RCC 7860 (cell line): ENCODE results near the gene PRPF4.

Experiments used
- DNase-seq: peaks from one replicate; pipeline ENCODE4 v3.0.0-alpha.2; 2015; ENCODE audit warnings: low spot score
- FAIRE-seq: peaks from 2 replicates; lab custom pipeline; 2012; peaks lifted over from hg19 to GRCh38; lab: Jason Lieb, UNC

The PRPF4 gene

GRCh38 chr9:113309204-113309813, 33.9 kb downstream of the PRPF4 start:
- peak; percentile 30 for DNase-seq
- peak; percentile 73 for FAIRE-seq

GRCh38 chr9:113310538-113310937, 35.1 kb downstream of the PRPF4 start:
- DNase-seq (no peak), FAIRE-seq (no peak)

- FAIRE-seq, result no peak
- DNase-seq, result no peak
Measured at GRCh38 chr9:113311961-113312360, 36.5 kb downstream of the PRPF4 start.

DNA sequence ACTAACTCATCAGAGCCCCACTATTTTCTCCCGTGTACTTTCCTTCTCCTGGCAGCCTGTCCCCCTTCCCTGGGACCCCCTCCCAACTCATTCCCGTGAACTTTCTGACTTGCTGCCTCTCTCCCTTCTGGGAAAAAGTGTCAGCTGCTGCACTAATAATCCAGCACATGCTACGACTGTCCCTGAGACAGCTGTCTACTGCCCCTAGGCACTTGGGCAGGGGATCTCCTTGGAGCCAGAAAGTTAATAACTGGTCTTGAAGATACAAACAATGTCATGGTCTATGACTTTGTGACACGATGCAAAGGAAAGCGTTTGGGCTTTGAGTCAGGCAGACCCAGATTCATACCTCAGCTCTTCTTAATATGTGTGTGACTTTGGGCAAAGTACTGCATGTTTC, 37.8 kb downstream of the PRPF4 start:
- DNase-seq, result no peak
- no peak for FAIRE-seq

- no peak for FAIRE-seq
Measured at GRCh38 chr9:113315231-113315630, 39.8 kb downstream of the PRPF4 start.

DNA sequence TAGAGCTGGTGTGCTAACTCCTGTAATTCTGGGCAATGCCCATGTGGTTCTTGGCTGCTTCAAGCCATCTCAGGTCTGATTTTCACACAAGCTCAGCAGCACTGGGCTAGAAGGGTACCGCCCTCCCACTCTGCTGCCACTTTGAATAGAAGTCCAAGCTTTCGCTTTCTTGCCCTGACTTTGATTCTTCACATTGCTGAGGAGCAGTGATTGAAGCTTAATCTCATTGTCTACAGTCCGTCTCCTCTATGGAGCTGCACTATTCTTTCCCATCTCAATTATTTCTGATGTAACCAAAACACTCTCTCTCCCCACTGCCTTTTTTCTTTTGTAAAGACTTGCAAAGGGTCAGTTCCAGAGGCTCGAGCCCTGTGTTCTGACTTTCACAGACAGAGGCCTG, 40.6 kb downstream of the PRPF4 start:
- DNase-seq (no peak), FAIRE-seq (no peak)

More at GRCh38 chr9:113315231-113315630, 39.8 kb downstream of the PRPF4 start:
- no peak for DNase-seq

GRCh38 chr9:113317777-113318176, 42.3 kb downstream of the PRPF4 start:
- FAIRE-seq (no peak), DNase-seq (no peak)

DNA sequence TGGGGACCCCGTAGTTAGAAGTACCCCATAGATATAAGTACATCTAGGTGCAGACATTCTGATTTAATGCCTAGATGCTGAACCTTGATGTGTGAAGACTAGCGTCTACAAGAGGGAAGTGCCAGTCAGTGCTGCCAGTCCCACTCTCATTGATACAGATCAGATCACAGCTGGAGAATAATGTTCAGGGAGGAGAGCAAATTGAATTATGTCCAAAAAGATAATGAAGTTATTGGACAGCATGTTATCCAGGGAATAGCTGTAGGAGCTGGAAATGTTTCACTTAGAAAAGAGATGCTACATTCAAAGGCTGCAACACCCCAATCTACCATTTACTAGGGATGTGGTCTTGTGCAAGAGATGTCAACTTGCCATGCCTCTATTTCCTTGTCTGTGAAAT, 43.6 kb downstream of the PRPF4 start:
- FAIRE-seq, result no peak
- DNase-seq, result no peak

- DNase-seq (no peak), FAIRE-seq (no peak)
Measured at GRCh38 chr9:113320051-113320450, 44.6 kb downstream of the PRPF4 start.

GRCh38 chr9:113322671-113323070, 47.2 kb downstream of the PRPF4 start:
- DNase-seq (no peak), FAIRE-seq (no peak)

DNA sequence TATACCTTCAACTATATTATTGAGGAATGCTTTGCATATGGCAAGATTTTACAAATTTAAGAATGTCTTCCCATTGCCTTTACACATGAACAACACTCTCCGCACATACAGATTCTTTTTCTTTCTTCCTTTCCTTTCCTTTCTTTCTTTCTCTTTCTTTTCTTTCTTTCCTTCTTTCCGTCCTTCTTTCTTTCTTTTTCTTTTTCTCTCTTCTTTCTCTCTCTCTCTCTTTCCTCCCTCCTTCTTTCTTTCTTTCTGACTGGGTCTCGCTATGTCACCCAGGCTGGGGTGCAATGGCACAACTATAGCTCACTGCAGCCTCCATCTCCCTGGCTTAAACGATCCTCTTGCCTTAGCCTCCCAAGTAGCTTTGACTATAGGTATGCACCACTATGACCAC, 50.8 kb downstream of the PRPF4 start:
- no peak for FAIRE-seq
- DNase-seq, result no peak

- DNase-seq, result no peak
- no peak for FAIRE-seq
Measured at GRCh38 chr9:113328045-113328782, 52.8 kb downstream of the PRPF4 start.

- DNase-seq, result no peak
- no peak for FAIRE-seq
Measured at GRCh38 chr9:113331780-113332179, 56.3 kb downstream of the PRPF4 start.

GRCh38 chr9:113337714-113338113, 62.3 kb downstream of the PRPF4 start:
- FAIRE-seq, result no peak
- no peak for DNase-seq

- FAIRE-seq (no peak), DNase-seq (peak; percentile 73)
Measured at GRCh38 chr9:113340011-113340699, 64.7 kb downstream of the PRPF4 start, which contains the start of gene WDR31. Gene WDR31 (minus strand): TSS chr9:113340275. CDS start chr9:113332022, 8,253 bp downstream.

DNA sequence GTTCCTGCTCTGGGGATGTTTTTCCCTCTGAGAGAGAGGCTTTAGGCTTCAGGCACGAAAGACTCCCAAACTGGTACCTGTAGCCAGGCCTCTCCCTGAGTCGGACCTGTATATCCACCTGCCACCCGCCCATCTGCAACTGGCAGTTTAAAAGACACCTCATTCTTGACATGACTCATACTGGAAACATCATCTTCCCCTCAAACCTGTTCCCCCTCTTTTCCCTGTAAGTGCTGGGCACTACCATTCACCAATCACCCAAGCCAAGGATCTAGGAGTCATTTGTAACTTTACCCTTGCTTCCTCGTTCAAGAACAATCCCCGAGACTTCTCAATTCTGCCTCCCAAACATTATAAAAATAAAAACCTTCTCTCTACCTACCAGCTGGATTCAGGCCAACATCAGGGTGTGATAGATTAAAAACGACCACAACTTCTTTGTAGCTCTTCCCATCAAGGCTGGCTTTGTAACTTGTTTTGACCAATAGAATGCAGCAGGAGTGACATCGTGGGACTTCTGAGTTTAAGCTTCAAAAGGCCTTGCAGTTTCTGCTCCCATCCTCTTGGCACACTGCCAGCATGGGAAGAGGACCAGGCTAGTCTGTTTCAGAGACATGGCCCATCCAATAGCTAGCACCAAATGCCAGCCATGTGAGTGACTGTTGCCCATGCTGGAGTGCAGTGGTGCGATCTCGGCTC, 66.4 kb downstream of the PRPF4 start:
- DNase-seq, result no peak
- FAIRE-seq, result no peak
